Type B pancreatic cell (in vitro differentiated cells): ENCODE measurements around the gene PHLDB3. TPM values are rescaled to one million over a fixed set of nuclear protein-coding genes. Genes with fewer than 3 reads are reported as not detected.
"Not testable (repeated sequence)": the region's sequence is repeated elsewhere in the genome, so short reads cannot be mapped to it uniquely, and the experiment has no call there.

Experiments
- DNase-seq: peaks from one replicate; pipeline ENCODE4 v3.0.0; 2021; ENCODE audit warnings: mixed read lengths; ENCODE audit not compliant: unreplicated experiment; ENCODE audit errors: extremely low spot score
- H3K27ac Mint-ChIP-seq: 2 replicates; pipeline ENCODE4 v1.8.0; 2021; ENCODE audit warnings: mild to moderate bottlenecking, mixed read lengths
- H3K27me3 Mint-ChIP-seq: 2 replicates; pipeline ENCODE4 v1.8.0; 2021; ENCODE audit warnings: mixed read lengths
- H3K36me3 Mint-ChIP-seq: 2 replicates; pipeline ENCODE4 v1.8.0; 2021; ENCODE audit warnings: mixed read lengths
- H3K4me1 Mint-ChIP-seq: one replicate; pipeline ENCODE4 v1.8.0; 2021; ENCODE audit warnings: mixed read lengths; ENCODE audit not compliant: unreplicated experiment
- H3K4me3 Mint-ChIP-seq: 2 replicates; pipeline ENCODE4 v1.8.0; 2021; ENCODE audit warnings: mild to moderate bottlenecking, mixed read lengths
- H3K9me3 Mint-ChIP-seq: 2 replicates; pipeline ENCODE4 v1.8.0; 2021; ENCODE audit warnings: mixed read lengths
- CTCF ChIP-seq: fragments of 200-600 bp; sonication (generic); conservative IDR thresholded peaks from 2 replicates; pipeline ENCODE4 v1.5.0; 2021; ENCODE audit warnings: antibody characterized with exemption, mild to moderate bottlenecking
- total RNA-seq: library from RNA; stranded (reverse); gene quantifications from 2 replicates; pipeline ENCODE4 v1.2.1, GENCODE V29; 2021; ENCODE audit warnings: low replicate concordance

PHLDB3 gene
- total RNA-seq, 1 donor from 2014 or later = 37.9 TPM

GRCh38 chr19:43548706-43549105, 44.2 kb upstream of the PHLDB3 start:
- no peak for DNase-seq
- Mint-ChIP-seq H3K36me3 (peaks cover 12% of the 10 kb centered on the region), H3K4me1 (no peaks in the 10 kb centered on the region), H3K27me3 (no peaks in the 10 kb centered on the region), H3K9me3 (no peaks in the 10 kb centered on the region), H3K4me3 (no peak overlapping the region), H3K27ac (no peak overlapping the region)
- no peak for TF ChIP-seq CTCF

- H3K27ac Mint-ChIP-seq, DNase-seq, H3K9me3 Mint-ChIP-seq, H3K4me1 Mint-ChIP-seq, H3K27me3 Mint-ChIP-seq, H3K4me3 Mint-ChIP-seq: not testable (repeated sequence)
- H3K36me3 Mint-ChIP-seq = peaks cover 12% of the 10 kb centered on the region
Measured at GRCh38 chr19:43547926-43548325, 43.4 kb upstream of the PHLDB3 start.

- Mint-ChIP-seq H3K4me1 (no peaks in the 10 kb centered on the region), H3K36me3 (peaks cover 15% of the 10 kb centered on the region), H3K27ac (no peak overlapping the region), H3K27me3 (no peaks in the 10 kb centered on the region), H3K4me3 (no peak overlapping the region), H3K9me3 (no peaks in the 10 kb centered on the region)
- no peak for DNase-seq
- TF ChIP-seq CTCF = no peak
Measured at GRCh38 chr19:43546581-43546980, 42.0 kb upstream of the PHLDB3 start.

- H3K27me3 Mint-ChIP-seq = no peaks in the 10 kb centered on the region
- H3K9me3 Mint-ChIP-seq = no peaks in the 10 kb centered on the region
- no peak for TF ChIP-seq CTCF
- H3K36me3 Mint-ChIP-seq = peaks cover 18% of the 10 kb centered on the region
- no peak overlapping the region for H3K27ac Mint-ChIP-seq
- DNase-seq = no peak
- no peak overlapping the region for H3K4me3 Mint-ChIP-seq
- no peaks in the 10 kb centered on the region for H3K4me1 Mint-ChIP-seq
Measured at GRCh38 chr19:43545981-43546380, 41.4 kb upstream of the PHLDB3 start.

- Mint-ChIP-seq H3K4me1 (no peaks in the 10 kb centered on the region), H3K27ac (no peak overlapping the region), H3K4me3 (no peak overlapping the region)
Measured at GRCh38 chr19:43545276-43545675, 40.7 kb upstream of the PHLDB3 start.

GRCh38 chr19:43544077-43544476, 39.5 kb upstream of the PHLDB3 start:
- Mint-ChIP-seq H3K36me3 (peaks cover 27% of the 10 kb centered on the region), H3K27me3 (no peaks in the 10 kb centered on the region)

More at GRCh38 chr19:43545276-43545675, 40.7 kb upstream of the PHLDB3 start:
- no peak for DNase-seq
- Mint-ChIP-seq H3K9me3 (no peaks in the 10 kb centered on the region), H3K36me3 (peaks cover 18% of the 10 kb centered on the region), H3K27me3 (no peaks in the 10 kb centered on the region)
- TF ChIP-seq CTCF = no peak

More at GRCh38 chr19:43544077-43544476, 39.5 kb upstream of the PHLDB3 start:
- H3K4me3 Mint-ChIP-seq = no peak overlapping the region
- H3K27ac Mint-ChIP-seq = no peak overlapping the region
- no peak for DNase-seq
- H3K4me1 Mint-ChIP-seq = no peaks in the 10 kb centered on the region
- TF ChIP-seq CTCF = no peak
- peaks cover 3% of the 10 kb centered on the region for H3K9me3 Mint-ChIP-seq
